T-helper 2 cell treated with Interferon-gamma antibody and Interleukin-4, amounts not matched to agents 100 ng/mL and 5 ng/mL, for 36 hours (primary cell): ENCODE measurements around the gene SEMA3F. TPM values are rescaled to one million over a fixed set of nuclear protein-coding genes. Genes with fewer than 3 reads are reported as not detected.

Source experiments
- intact Hi-C: fragments of 100-400 bp; cut with micrococcal nuclease; formaldehyde crosslinking; loops from one replicate; pipeline ENCODE4 v1.15.1; 2023
- total RNA-seq: library from RNA; stranded (reverse); gene quantifications from 2 replicates; pipeline ENCODE4 v1.2.3, GENCODE V29; 2022

The SEMA3F gene
- total RNA-seq, 1 donor from 2014 or later: 0.05 TPM

DNA sequence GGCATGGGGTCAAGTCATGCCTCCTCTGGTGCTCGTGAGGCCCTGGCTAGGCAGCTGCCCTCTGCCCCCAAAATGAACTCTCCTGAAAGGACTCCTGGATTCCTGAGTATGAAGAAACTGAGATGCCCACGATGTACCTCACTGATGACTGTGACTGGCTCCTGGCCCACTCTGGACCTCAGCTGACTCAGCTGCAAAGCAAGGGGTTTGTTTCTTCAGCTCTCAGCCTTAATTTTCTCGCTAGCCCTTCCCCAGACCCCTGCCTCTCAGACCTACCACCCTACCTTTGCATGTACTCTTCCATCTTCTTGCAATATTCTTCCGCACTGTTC lies 75.6 kb downstream of the SEMA3F start:
- intact Hi-C loops: loop anchor here (10.0 kb wide), 2 partner anchors 296 to 1154 kb away; partner anchors contain the start of gene MANF

DNA sequence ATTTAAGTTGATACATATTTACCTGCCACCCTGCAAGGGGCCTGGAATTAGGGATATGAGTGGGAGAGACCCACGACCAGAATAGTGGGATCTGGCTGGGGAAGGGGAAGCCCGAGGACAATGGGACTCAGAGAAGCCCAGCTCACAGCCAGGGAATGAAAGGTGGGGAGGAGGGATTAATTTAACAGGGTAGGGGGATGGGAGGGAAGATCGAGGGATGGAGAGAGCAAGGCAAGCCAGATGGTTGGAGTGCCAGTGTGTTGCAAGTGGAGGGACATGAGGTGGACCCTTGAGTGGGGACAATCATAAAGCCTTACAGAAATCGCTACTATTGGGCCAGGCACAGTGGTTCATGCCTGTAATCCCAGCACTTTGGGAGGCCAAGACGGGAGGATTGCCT lies 76.5 kb downstream of the SEMA3F start:
- intact Hi-C loops: loop anchor here (10.0 kb wide), 2 partner anchors 297 to 1153 kb away; partner anchors contain the start of gene MANF

DNA sequence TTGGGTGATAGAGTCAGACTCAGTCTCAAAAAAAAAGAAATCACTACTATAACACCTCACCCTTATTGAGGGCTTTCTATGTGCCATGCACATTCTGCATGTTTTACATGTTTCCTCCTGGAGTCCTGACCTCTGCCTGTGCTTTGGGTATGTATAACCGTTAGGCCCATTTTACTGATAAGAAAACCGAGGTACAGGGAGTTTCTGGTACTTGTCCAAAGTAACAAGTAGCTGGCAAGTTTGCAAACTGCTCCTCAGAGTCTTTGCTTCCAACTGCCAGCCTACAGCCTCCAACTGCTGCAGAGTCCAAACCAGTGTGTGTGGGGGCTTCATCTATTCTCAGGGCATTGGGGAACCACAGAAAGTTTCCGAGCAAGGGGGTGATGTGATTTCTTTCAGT lies 77.2 kb downstream of the SEMA3F start:
- intact Hi-C loops: loop anchor here (10.0 kb wide), 2 partner anchors 298 to 1152 kb away; partner anchors contain the start of gene MANF

DNA sequence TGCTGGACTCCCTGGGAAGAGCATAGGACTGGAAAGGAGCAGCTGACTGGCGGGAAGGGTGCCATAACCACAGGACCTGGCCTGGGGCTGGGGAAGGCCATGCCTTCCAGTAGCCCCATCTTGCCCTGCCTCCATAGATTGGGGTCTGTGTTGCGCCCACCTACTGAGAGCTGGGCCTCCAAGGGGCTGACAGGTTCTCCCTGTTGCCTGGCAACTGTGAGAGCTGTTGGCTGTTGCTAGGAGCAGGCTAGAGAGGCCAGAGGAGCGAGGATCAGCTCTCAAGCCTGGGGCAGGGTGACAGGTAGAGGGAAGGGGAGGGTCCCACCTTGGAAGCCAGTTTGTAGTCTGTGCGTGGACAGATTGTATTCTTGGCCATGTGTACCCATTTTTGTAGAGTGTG lies 78.1 kb downstream of the SEMA3F start:
- intact Hi-C loops: loop anchor here (10.0 kb wide), 2 partner anchors 298 to 1152 kb away; partner anchors contain the start of gene MANF

DNA sequence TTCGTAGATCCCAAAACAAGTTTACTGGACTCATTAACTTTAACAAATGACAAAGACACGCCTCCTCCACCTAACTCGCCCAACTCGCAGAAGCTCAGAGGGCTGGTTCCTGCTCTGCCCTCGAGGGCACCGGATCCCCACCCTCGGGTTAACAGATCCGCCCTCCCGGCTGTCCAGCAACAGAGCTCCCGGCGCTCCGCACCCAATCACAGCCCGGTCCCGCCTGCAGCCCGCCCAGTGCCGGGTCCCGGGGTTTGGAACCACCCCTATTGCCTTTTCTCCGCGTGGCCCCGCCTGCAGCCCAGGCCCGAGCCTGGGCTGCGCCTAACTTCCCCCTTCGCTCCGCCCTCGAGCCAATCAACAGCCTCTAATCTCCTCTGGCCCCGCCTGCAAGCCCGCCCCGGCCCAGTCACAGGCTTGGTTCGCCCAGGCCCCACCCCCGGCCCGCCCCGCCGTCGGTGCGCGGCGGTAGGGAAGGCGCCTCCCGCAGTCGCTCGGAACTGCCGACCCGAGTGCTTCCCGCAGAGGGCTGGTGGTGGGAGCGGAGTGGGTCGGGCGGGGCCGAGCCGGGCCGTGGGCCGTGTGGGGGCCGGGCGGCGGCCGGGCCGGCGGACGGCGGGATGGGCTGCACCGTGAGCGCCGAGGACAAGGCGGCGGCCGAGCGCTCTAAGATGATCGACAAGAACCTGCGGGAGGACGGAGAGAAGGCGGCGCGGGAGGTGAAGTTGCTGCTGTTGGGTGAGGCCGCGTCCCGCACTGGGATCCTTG lies 80.8 kb downstream of the SEMA3F start, which contains the start of gene GNAI2:
GNAI2 (plus strand) TSS at position 489 of the 768 bp plus-strand sequence; CDS start at position 621, 132 bp downstream.
- intact Hi-C loops: loop anchor here (1.0 to 10.0 kb wide), 5 partner anchors 63 to 1149 kb away; partner anchors contain the start of genes APEH, CISH, HYAL3 and MANF

DNA sequence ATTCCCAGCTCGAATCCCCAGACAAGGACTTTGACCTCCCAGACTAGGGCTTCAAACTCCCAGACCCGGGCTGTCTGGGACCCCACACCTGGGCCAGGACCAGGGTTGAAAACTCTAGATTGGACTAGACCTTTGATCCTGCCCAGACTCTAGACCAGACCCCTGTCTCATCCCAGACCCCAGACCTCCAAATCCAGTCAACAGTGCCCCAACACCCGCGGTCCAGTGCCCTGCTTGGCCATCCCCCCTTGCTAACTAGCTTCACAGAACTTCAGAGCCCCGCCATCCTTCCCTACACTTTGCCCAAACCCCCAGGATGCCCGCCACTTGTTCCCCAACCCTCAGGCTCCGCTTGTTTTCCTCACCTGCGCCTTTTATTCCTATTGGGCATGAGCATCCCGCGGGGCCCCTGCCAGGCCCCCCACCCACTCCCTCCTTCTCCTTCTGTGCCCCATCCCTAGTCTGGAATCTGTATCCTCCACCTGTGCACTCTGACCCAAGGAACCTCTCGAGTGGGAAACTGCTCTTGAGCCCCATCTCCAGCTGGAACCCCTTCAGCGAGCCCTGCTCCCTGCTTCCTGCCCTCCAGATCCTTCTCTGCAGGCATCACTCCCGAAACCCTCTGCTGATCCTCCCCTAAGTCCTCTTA lies 81.5 kb downstream of the SEMA3F start:
- intact Hi-C loops: loop anchor here (1.0 to 10.0 kb wide), 5 partner anchors 63 to 1148 kb away; partner anchors contain the start of genes APEH, CISH, HYAL3 and MANF

DNA sequence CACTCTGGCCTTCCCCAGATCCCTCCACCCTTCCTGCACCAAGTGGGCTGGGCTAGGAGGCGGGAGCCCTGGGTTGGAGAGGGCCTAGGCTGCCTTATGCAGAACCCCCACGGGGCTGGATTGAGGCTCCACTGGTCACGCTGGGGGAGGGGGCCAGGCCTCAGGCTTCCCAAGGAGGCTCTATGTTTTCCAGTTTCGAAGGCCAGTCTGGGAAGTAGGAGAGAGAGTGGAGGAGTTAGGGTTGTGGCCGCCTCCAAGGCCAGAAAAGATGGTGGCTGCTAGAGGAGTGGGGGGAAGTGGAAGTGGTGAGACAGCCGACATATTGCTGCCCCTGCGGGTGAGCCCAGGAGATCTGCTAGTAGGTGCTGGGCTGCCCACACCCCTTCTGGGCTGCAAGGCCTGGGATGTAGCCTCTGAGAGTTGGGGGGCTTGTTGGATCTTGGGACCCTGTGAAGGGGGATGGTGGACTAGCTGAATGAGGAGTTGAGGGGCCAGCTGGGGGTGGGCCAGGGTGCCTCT lies 82.1 kb downstream of the SEMA3F start:
- intact Hi-C loops: loop anchor here (5.0 to 10.0 kb wide), 4 partner anchors 302 to 1148 kb away; partner anchors contain the start of genes APEH, CISH and MANF

DNA sequence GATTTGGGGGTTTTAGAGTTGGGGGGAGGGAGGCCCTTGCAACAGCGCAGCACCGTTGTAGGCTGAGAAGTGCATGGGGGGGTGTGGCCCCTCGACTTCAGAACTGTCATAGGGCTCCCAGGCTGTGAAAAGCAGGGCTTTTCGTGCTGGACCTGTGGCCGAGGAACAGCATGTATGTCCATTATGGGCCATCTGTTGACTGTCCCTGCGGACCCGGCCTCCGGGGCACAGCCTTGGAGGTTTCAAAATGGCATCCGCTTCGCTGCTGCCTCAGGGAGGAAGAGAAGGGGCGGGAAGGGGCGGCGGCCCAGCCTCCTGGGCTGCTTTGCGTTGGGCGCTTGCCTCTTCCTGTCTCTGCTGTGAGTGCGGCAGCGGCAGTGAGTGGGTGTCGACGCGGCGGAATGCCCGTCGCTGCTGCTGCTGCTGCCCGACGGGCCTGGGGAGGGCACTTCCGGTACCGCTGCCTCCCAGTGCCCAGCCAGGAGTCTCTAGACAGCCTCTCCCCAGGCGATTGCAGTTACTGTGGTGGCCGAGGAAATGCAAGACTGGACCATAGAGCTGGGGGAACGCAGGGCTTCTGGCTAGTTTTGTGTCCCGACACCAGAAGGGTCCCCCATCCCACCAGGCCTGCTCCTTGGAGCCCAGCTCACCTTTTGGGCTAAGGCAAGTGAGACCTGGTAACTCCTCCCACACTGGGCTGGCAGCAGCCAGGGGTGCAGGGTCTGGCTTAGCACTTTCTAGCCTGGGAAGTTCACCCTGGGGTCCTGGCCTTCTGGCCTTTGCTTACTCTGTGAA lies 82.8 kb downstream of the SEMA3F start:
- intact Hi-C loops: loop anchor here (1.0 to 10.0 kb wide), 7 partner anchors 8 to 1147 kb away; partner anchors contain the start of genes APEH, CISH and MANF

DNA sequence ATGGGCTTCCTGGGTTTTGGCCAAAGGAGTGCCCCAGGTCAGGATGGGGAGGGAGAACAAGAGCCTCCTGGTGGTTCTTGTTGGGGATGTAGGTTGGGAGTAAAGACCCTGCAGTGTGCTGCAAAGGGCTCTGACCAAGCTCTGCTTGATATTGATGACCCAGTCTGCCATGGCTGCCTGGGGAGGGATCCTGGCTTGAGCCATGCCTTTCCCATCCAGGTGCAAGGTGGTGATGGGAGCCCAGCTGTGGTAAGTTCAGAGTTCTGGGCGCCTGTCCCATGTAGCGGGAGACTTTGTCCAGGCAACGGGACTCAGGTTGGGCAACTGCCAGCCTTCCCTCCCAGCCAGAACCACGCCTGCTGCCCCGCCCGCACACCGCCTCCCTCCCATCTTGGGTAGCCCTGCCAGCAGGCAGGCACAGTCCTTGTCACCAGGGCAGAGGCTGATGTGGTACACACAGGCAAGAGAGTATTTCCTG lies 83.5 kb downstream of the SEMA3F start:
- intact Hi-C loops: loop anchor here (1.0 to 10.0 kb wide), 7 partner anchors 8 to 1146 kb away; partner anchors contain the start of genes APEH, CISH and MANF

Other genes with a start within 250 kb of the SEMA3F start
- gene MON1A, start 225.5 kb upstream of the SEMA3F start, total RNA-seq: 13.5 and 14.4 TPM in 2 replicates
- gene RBM6, start 215.2 kb upstream of the SEMA3F start, total RNA-seq: 106 and 109 TPM in 2 replicates
- 176 and 185 TPM in 2 replicates for gene RBM5, start 66.4 kb upstream of the SEMA3F start, total RNA-seq
- gene GNAT1, start 36.3 kb downstream of the SEMA3F start, total RNA-seq: not detected in 2 replicates
- not detected in 2 replicates for gene SLC38A3, start 49.9 kb downstream of the SEMA3F start, total RNA-seq
- gene GNAI2, start 80.9 kb downstream of the SEMA3F start, total RNA-seq: 420 and 429 TPM in 2 replicates
- gene SEMA3B, start 113.8 kb downstream of the SEMA3F start, total RNA-seq: 0.30 and 0.57 TPM in 2 replicates
- gene LSMEM2, start 123.8 kb downstream of the SEMA3F start, total RNA-seq: not detected in 2 replicates
- gene IFRD2, start 137.1 kb downstream of the SEMA3F start, total RNA-seq: 99.8 and 103 TPM in 2 replicates
- 13.6 and 15.2 TPM in 2 replicates for gene HYAL3, start 144.1 kb downstream of the SEMA3F start, total RNA-seq
- gene NAA80, start 144.1 kb downstream of the SEMA3F start, total RNA-seq: 27.4 and 29.0 TPM in 2 replicates
- 0.07 TPM in 1 of 2 replicates, not detected in the other for gene HYAL1, start 148.2 kb downstream of the SEMA3F start, total RNA-seq
- 9.0 and 9.1 TPM in 2 replicates for gene HYAL2, start 167.4 kb downstream of the SEMA3F start, total RNA-seq
- 21.0 and 22.1 TPM in 2 replicates for gene TUSC2, start 172.9 kb downstream of the SEMA3F start, total RNA-seq
- gene RASSF1, start 185.5 kb downstream of the SEMA3F start, total RNA-seq: 125 and 127 TPM in 2 replicates
- gene ZMYND10, start 190.4 kb downstream of the SEMA3F start, total RNA-seq: 3.6 and 4.6 TPM in 2 replicates
- 44.4 and 49.6 TPM in 2 replicates for gene NPRL2, start 195.5 kb downstream of the SEMA3F start, total RNA-seq
- 42.7 and 46.3 TPM in 2 replicates for gene CYB561D2, start 195.5 kb downstream of the SEMA3F start, total RNA-seq
- gene TMEM115, start 204.2 kb downstream of the SEMA3F start, total RNA-seq: 17.8 and 18.4 TPM in 2 replicates